ENCODE results near the gene RANGAP1.
A peak's percentile ranks its signal among the peaks of the same experiment; 100 is the strongest.

The RANGAP1 gene

GRCh38 chr22:41285820-41286638, at the start of gene RANGAP1:
TSS of gene RANGAP1 (minus strand) at chr22:41286187. CDS start at chr22:41281044, 5,143 bp downstream.
- DNase-seq, result peak; percentile 99

- DNase-seq, result no peak
Measured at GRCh38 chr22:41334951-41335635, 49.1 kb upstream of the RANGAP1 start.

- no peak for DNase-seq
Measured at GRCh38 chr22:41334215-41334614, 48.2 kb upstream of the RANGAP1 start.

GRCh38 chr22:41333806-41334205, 47.8 kb upstream of the RANGAP1 start:
- no peak for DNase-seq

GRCh38 chr22:41332217-41332939, 46.4 kb upstream of the RANGAP1 start:
- DNase-seq, result no peak

- DNase-seq, result no peak
Measured at GRCh38 chr22:41330169-41330568, 44.2 kb upstream of the RANGAP1 start.

GRCh38 chr22:41327124-41327523, 41.1 kb upstream of the RANGAP1 start:
- no peak for DNase-seq

GRCh38 chr22:41324821-41325528, 39.0 kb upstream of the RANGAP1 start:
- no peak for DNase-seq

- DNase-seq, result no peak
Measured at GRCh38 chr22:41320416-41321240, 34.6 kb upstream of the RANGAP1 start.

- no peak for DNase-seq
Measured at GRCh38 chr22:41315586-41315985, 29.6 kb upstream of the RANGAP1 start.

- no peak for DNase-seq
Measured at GRCh38 chr22:41314821-41315220, 28.8 kb upstream of the RANGAP1 start.

- DNase-seq, result no peak
Measured at GRCh38 chr22:41311487-41311886, 25.5 kb upstream of the RANGAP1 start.

- no peak for DNase-seq
Measured at GRCh38 chr22:41310336-41310735, 24.3 kb upstream of the RANGAP1 start.

GRCh38 chr22:41308544-41308947, 22.6 kb upstream of the RANGAP1 start:
- no peak for DNase-seq

- DNase-seq, result no peak
Measured at GRCh38 chr22:41308054-41308453, 22.1 kb upstream of the RANGAP1 start.

- DNase-seq, result no peak
Measured at GRCh38 chr22:41305646-41306045, 19.7 kb upstream of the RANGAP1 start.

GRCh38 chr22:41302811-41303210, 16.8 kb upstream of the RANGAP1 start:
- DNase-seq, result no peak

GRCh38 chr22:41302021-41302767, 16.2 kb upstream of the RANGAP1 start:
- DNase-seq, result no peak

- peak; percentile 89 for DNase-seq
Measured at GRCh38 chr22:41301085-41302020, 15.4 kb upstream of the RANGAP1 start, which contains the start of gene ZC3H7B. TSS of gene ZC3H7B (plus strand) at chr22:41301525. CDS start at chr22:41320661, 19,136 bp downstream.

- peak; percentile 38 for DNase-seq
Measured at GRCh38 chr22:41300661-41301060, 14.7 kb upstream of the RANGAP1 start.
